Parathyroid adenoma (tissue), 2 donors: ENCODE results near the gene ADAMTSL1.

ENCODE experiments used
- H2AFZ ChIP-seq: fragments of 300-600 bp; sonication (generic); one replicate; pipeline ENCODE4 v1.7.0; 2017; ENCODE audit warnings: antibody characterized with exemption, mild to moderate bottlenecking
- H3K27ac ChIP-seq: fragments of 300-600 bp; sonication (generic); one replicate; pipeline ENCODE4 v1.7.0; 2017
- H3K27me3 ChIP-seq: fragments of 300-600 bp; sonication (generic); one replicate; pipeline ENCODE4 v1.7.0; 2017; ENCODE audit warnings: low read length; ENCODE audit not compliant: control insufficient read depth, insufficient read depth
- H3K36me3 ChIP-seq: fragments of 300-600 bp; sonication (generic); one replicate; pipeline ENCODE4 v1.7.0; 2017; ENCODE audit warnings: low read length; ENCODE audit not compliant: control insufficient read depth, insufficient read depth
- H3K4me1 ChIP-seq: fragments of 300-600 bp; sonication (generic); one replicate; pipeline ENCODE4 v1.7.0; 2017; ENCODE audit warnings: control low read depth
- H3K4me2 ChIP-seq: fragments of 300-600 bp; sonication (generic); one replicate; pipeline ENCODE4 v1.7.0; 2017; ENCODE audit warnings: low read length
- H3K4me3 ChIP-seq: fragments of 300-600 bp; sonication (generic); one replicate; pipeline ENCODE4 v1.7.0; 2017; ENCODE audit warnings: low read depth, low read length
- H3K79me2 ChIP-seq: fragments of 300-600 bp; sonication (generic); one replicate; pipeline ENCODE4 v1.7.0; 2017; ENCODE audit warnings: control low read depth
- H3K9ac ChIP-seq: fragments of 300-600 bp; sonication (generic); one replicate; pipeline ENCODE4 v1.7.0; 2017; ENCODE audit warnings: mild to moderate bottlenecking
- H3K9me3 ChIP-seq: fragments of 300-600 bp; sonication (generic); one replicate; pipeline ENCODE4 v1.7.0; 2017; ENCODE audit warnings: low read length; ENCODE audit not compliant: control insufficient read depth
- TF ChIP-seq, protein P1 (sequence below): fragments of 300-600 bp; sonication (generic); IDR thresholded peaks from one replicate; pipeline ENCODE4 v1.7.0; 2017; ENCODE audit warnings: antibody characterized with exemption, mild to moderate bottlenecking
- donor health status: primary hyperparathyroidism.

The ADAMTSL1 gene

DNA sequence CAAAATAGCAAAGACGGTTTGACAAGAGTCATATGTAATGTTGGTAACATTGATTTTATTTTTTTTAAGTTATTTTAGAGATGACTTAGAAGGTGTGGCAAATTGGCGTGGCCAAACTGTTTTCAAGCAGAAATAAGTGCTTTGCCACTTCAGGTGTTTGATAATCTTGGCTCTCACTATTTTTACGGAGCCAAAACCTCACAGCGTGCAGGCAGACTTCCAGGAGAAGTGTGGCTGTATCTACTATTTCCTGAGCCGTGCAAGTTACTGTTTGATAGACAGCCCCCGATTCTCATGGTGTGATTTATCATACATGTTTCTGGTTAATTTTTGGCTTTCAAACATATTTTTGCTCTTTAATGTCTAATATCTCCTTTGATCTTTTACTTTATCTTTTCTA, 269.5 kb downstream of the ADAMTSL1 start:
- H2AFZ ChIP-seq = no peak overlapping the region
- H3K4me3 ChIP-seq = no peak overlapping the region
- no peak overlapping the region for H3K4me2 ChIP-seq
- TF ChIP-seq, protein P1, sequence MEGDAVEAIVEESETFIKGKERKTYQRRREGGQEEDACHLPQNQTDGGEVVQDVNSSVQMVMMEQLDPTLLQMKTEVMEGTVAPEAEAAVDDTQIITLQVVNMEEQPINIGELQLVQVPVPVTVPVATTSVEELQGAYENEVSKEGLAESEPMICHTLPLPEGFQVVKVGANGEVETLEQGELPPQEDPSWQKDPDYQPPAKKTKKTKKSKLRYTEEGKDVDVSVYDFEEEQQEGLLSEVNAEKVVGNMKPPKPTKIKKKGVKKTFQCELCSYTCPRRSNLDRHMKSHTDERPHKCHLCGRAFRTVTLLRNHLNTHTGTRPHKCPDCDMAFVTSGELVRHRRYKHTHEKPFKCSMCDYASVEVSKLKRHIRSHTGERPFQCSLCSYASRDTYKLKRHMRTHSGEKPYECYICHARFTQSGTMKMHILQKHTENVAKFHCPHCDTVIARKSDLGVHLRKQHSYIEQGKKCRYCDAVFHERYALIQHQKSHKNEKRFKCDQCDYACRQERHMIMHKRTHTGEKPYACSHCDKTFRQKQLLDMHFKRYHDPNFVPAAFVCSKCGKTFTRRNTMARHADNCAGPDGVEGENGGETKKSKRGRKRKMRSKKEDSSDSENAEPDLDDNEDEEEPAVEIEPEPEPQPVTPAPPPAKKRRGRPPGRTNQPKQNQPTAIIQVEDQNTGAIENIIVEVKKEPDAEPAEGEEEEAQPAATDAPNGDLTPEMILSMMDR = no peak
- H3K4me1 ChIP-seq = peaks cover 2% of the 10 kb centered on the region
- H3K79me2 ChIP-seq = no peaks in the 10 kb centered on the region
- H3K27ac ChIP-seq = no peak overlapping the region
- no peaks in the 10 kb centered on the region for H3K27me3 ChIP-seq
- no peaks in the 10 kb centered on the region for H3K36me3 ChIP-seq
- no peak overlapping the region for H3K9ac ChIP-seq
- no peaks in the 10 kb centered on the region for H3K9me3 ChIP-seq

DNA sequence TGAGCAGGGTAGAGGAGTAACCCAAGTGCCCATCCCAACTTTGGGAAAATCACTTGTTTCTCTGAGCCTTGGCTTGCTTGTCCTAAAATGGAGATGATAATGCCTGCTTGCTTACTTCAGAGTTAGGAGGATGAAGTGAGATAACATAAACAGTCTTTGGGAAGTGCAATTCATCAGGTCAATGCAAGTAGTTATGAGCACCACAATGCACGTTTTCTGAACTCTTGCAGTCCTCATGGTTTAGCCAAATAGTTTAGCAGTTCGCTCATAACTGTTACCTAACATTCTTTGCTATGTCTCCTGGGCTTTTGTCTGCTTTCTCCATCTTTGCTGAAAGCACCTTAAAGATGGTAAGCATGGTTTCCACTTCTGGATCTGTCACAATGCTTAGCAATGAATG, 270.0 kb downstream of the ADAMTSL1 start:
- H3K9ac ChIP-seq = no peak overlapping the region
- no peaks in the 10 kb centered on the region for H3K36me3 ChIP-seq

DNA sequence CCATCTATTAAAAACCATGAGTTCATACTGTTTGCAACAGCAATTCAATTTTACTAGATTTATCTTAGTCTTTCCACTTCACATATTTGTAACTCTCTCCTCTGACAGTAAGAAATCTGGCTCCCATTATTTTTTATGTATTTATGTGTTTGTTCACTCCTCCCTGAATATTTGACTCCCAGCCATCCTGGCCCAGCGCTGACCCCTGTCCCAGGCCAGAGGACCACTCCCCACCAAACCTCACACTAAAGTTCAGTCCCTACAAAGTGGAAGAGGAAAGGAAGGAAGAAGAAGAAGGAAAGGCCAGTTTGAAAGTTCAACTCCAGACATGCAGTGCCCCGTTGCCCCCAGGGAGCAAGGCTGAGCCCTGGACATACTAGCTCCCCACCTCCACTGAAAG, 271.8 kb downstream of the ADAMTSL1 start:
- Histone ChIP-seq H2AFZ (no peak overlapping the region), H3K4me2 (no peak overlapping the region), H3K36me3 (no peaks in the 10 kb centered on the region), H3K9me3 (no peaks in the 10 kb centered on the region), H3K4me1 (peaks cover 2% of the 10 kb centered on the region), H3K9ac (no peak overlapping the region), H3K4me3 (no peak overlapping the region), H3K27ac (no peak overlapping the region), H3K27me3 (no peaks in the 10 kb centered on the region), H3K79me2 (no peaks in the 10 kb centered on the region)
- TF ChIP-seq, protein P1 = no peak

More for the DNA sequence above, 270.0 kb downstream of the ADAMTSL1 start:
- TF ChIP-seq, protein P1 = no peak
- Histone ChIP-seq H2AFZ (no peak overlapping the region), H3K4me3 (no peak overlapping the region), H3K27ac (no peak overlapping the region), H3K27me3 (no peaks in the 10 kb centered on the region), H3K4me2 (no peak overlapping the region), H3K4me1 (peaks cover 2% of the 10 kb centered on the region), H3K9me3 (no peaks in the 10 kb centered on the region), H3K79me2 (no peaks in the 10 kb centered on the region)

DNA sequence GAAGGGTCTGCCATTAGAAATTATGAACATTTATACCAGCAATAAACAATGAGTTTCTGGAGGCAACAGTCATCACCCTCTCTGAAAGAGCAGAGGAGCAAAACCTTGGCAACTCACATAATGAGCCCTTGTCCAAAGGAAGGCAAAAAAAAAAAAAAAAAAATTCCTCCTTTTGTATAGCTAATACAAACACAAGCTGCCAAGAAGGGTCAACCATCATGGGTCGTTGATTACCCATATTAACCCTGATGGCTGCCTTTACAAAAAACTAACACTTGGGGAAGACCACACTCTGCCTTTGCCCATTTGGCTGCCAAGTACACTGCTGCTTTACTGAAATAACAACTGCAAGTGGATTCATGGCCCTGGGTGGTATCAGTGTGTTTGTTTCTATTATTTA, 272.7 kb downstream of the ADAMTSL1 start:
- Histone ChIP-seq H3K27ac (no peak overlapping the region), H3K9me3 (no peaks in the 10 kb centered on the region), H3K27me3 (no peaks in the 10 kb centered on the region), H3K4me1 (peaks cover 2% of the 10 kb centered on the region), H3K4me3 (no peak overlapping the region), H3K79me2 (no peaks in the 10 kb centered on the region), H3K4me2 (no peak overlapping the region), H3K9ac (no peak overlapping the region), H2AFZ (no peak overlapping the region), H3K36me3 (no peaks in the 10 kb centered on the region)
- TF ChIP-seq, protein P1 = no peak

DNA sequence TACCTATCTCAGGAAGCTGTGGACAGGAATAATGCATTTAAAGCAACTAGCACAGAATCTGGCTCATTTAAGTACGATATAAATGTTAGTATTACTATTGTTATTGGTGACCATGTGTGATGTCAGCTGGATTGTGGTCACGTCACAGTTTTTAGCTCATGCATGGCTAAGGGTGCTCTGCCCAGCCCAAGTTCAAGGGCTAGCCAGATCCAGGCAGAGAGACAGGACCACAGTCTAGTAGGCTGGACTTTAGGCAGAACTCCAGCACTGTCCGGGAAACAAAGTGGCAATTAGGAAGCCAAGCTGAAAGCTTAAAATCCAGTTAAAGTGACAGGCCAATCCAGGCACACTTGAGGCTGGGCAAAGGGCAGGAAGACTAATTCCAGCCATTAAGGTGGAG, 273.6 kb downstream of the ADAMTSL1 start:
- TF ChIP-seq, protein P1 = no peak
- Histone ChIP-seq H3K36me3 (no peaks in the 10 kb centered on the region), H3K4me3 (no peak overlapping the region), H3K79me2 (no peaks in the 10 kb centered on the region), H3K4me1 (peaks cover 2% of the 10 kb centered on the region), H3K4me2 (no peak overlapping the region), H3K9me3 (no peaks in the 10 kb centered on the region), H3K9ac (no peak overlapping the region), H2AFZ (peak overlapping the region; percentile 56), H3K27ac (no peak overlapping the region), H3K27me3 (no peaks in the 10 kb centered on the region)
